Right atrium auricular region (tissue), 2 donors: Measurements from ENCODE around the gene ME3. TPM values are rescaled to one million over a fixed set of nuclear protein-coding genes. Genes with fewer than 3 reads are reported as not detected.
A peak's percentile ranks its signal among the peaks of the same experiment; 100 is the strongest.
"Not testable (repeated sequence)": the region's sequence is repeated elsewhere in the genome, so short reads cannot be mapped to it uniquely, and the experiment has no call there.

Experiments
- DNase-seq: peaks from one replicate; pipeline ENCODE4 v3.0.0-alpha.2; 2019; ENCODE audit warnings: low spot score
- H3K27ac ChIP-seq, 2 donors: fragments of 200-600 bp; sonication (generic); 1 replicate in 1 of 2; 2 replicates in 1 of 2; pipeline ENCODE4 v1.5.1; 2016 to 2019
- H3K27me3 ChIP-seq, 2 donors: fragments of 200-600 bp; sonication (generic); one replicate each; pipeline versions ENCODE4 v1.5.1 to v1.6.0; 2017 to 2019
- H3K36me3 ChIP-seq: fragments of 200-600 bp; sonication (generic); one replicate; pipeline ENCODE4 v1.5.1; 2016
- H3K4me1 ChIP-seq, 2 donors: fragments of 200-600 bp; sonication (generic); one replicate each; pipeline versions ENCODE4 v1.5.1 to v1.6.0; 2017 to 2019
- H3K4me3 ChIP-seq, 2 donors: fragments of 200-600 bp; sonication (generic); 1 replicate in 1 of 2; 2 replicates in 1 of 2; pipeline ENCODE4 v1.5.1; 2017 to 2019; ENCODE audit warnings: mild to moderate bottlenecking in 1 of 2, moderate library complexity in 1 of 2
- H3K9me3 ChIP-seq, 2 donors: fragments of 200-600 bp; sonication (generic); one replicate each; pipeline ENCODE4 v1.5.1; 2019
- CTCF ChIP-seq, 2 donors: fragments of 200-600 bp; sonication (generic); IDR thresholded peaks; one replicate each; pipeline ENCODE4 v1.5.1; 2019; ENCODE audit warnings: antibody characterized with exemption in 2 of 2
- total RNA-seq, 2 donors: library from RNA; depleted of rRNA; stranded (reverse); fragments of >200 nt; gene quantifications; one replicate each; pipeline ENCODE4 v1.1.0, GENCODE V29; 2016

ME3 gene
- total RNA-seq, 2 donors from 2014 or later = 20.5 to 33.1 TPM

GRCh38 chr11:86620891-86621521, 51.4 kb downstream of the ME3 start:
- no peak for TF ChIP-seq CTCF (IDR thresholded peaks at IDR 0.05)
- H3K27ac ChIP-seq = peak overlapping the region; percentile 8 to 58
- no peaks in the 10 kb centered on the region for H3K9me3 ChIP-seq
- no peaks in the 10 kb centered on the region for H3K27me3 ChIP-seq
- no peaks in the 10 kb centered on the region for H3K36me3 ChIP-seq
- H3K4me3 ChIP-seq = no peak overlapping the region
- H3K4me1 ChIP-seq = peaks cover 0 to 48% of the 10 kb centered on the region in 2 donors
- DNase-seq = no peak

DNA sequence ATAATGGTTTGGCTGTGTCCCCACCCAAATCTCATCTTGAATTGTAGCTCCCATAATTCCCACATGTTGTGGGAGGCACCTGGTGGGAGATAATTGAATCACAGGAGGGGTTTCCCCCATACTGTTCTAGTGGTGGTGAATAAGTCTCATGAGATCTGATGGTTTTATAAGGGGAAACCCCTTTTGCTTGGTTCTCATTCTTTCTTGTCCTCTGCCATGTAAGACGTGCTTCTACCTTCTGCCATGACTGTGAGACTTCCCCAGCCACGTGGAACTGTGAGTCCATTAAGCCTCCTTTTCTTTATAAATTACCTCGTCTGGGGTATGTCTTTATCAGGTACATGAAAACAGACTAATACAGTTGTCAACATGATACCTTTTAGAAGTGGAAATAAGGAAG, 53.0 kb downstream of the ME3 start:
- H3K27me3 ChIP-seq, H3K4me3 ChIP-seq, H3K36me3 ChIP-seq, H3K27ac ChIP-seq, H3K9me3 ChIP-seq, DNase-seq: not testable (repeated sequence)
- H3K4me1 ChIP-seq = peaks cover 0 to 32% of the 10 kb centered on the region in 2 donors

DNA sequence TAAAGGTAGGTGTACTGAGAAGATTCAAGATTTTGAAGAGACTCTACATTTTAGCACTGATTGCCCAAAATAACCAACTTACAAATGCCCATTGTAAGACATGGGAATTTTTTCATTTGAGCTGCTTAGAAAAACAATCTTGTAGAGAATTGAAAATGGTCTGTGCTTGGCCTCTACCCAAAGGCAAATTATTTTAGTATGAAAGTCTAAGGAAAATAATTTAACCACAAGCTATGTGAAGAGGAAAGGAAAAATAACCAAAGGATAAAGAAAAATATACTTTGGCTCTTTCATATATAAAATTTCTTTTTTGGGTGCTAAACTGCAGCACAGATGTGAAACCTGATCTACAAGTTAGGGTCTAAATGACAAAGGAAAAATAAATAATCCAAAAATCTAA, 54.9 kb downstream of the ME3 start:
- no peak overlapping the region for H3K4me3 ChIP-seq
- no peak for TF ChIP-seq CTCF (IDR thresholded peaks at IDR 0.05)
- H3K27me3 ChIP-seq = no peaks in the 10 kb centered on the region
- no peak for DNase-seq
- no peak overlapping the region for H3K27ac ChIP-seq
- H3K9me3 ChIP-seq = peaks cover 0 to 5% of the 10 kb centered on the region in 2 donors
- peaks cover 0 to 22% of the 10 kb centered on the region in 2 donors for H3K4me1 ChIP-seq
- no peaks in the 10 kb centered on the region for H3K36me3 ChIP-seq

- no peak for TF ChIP-seq CTCF (IDR thresholded peaks at IDR 0.05)
- H3K9me3 ChIP-seq = peaks cover 0 to 5% of the 10 kb centered on the region in 2 donors
- H3K4me1 ChIP-seq = peaks cover 0 to 5% of the 10 kb centered on the region in 2 donors
- H3K27me3 ChIP-seq = no peaks in the 10 kb centered on the region
- no peak for DNase-seq
- H3K27ac ChIP-seq = no peak overlapping the region
- H3K36me3 ChIP-seq = no peaks in the 10 kb centered on the region
- H3K4me3 ChIP-seq = no peak overlapping the region
These were observed 56.9 kb downstream of the ME3 start for GRCh38 chr11:86615487-86615886.

GRCh38 chr11:86610559-86611341, 61.7 kb downstream of the ME3 start:
- Histone ChIP-seq H3K4me1 (peaks cover 0 to 25% of the 10 kb centered on the region in 2 donors), H3K27ac (no peak overlapping the region), H3K36me3 (no peaks in the 10 kb centered on the region), H3K9me3 (peaks cover 0 to 5% of the 10 kb centered on the region in 2 donors), H3K27me3 (no peaks in the 10 kb centered on the region), H3K4me3 (no peak overlapping the region)
- no peak for TF ChIP-seq CTCF (IDR thresholded peaks at IDR 0.05)
- no peak for DNase-seq

- DNase-seq = peak; percentile 72
- no peak overlapping the region for H3K4me3 ChIP-seq
- TF ChIP-seq CTCF (IDR thresholded peaks at IDR 0.05) = peak; percentile 91 to 94
These were observed 64.1 kb downstream of the ME3 start for GRCh38 chr11:86608251-86608799.

More at GRCh38 chr11:86608251-86608799, 64.1 kb downstream of the ME3 start:
- no peaks in the 10 kb centered on the region for H3K27me3 ChIP-seq
- no peak overlapping the region for H3K27ac ChIP-seq
- H3K36me3 ChIP-seq = no peaks in the 10 kb centered on the region
- no peaks in the 10 kb centered on the region for H3K9me3 ChIP-seq
- H3K4me1 ChIP-seq = peaks cover 0 to 25% of the 10 kb centered on the region in 2 donors
